RWPE2 (cell line): Measurements from ENCODE around the gene ADRA2A.
A peak's percentile ranks its signal among the peaks of the same experiment; 100 is the strongest.

Experiments used
- ATAC-seq: fragments of 200-7000 bp; cut with Tn5 transposase; 3 replicates; pipeline ENCODE4 v1.9.1; 2021; ENCODE audit warnings: low read depth
- DNase-seq: peaks from one replicate; pipeline ENCODE4 v3.0.0-alpha.2; 2020; ENCODE audit warnings: low spot score
- H3K27ac ChIP-seq: fragments of 450-650 bp; 2 replicates; pipeline ENCODE4 v1.5.1; 2017; ENCODE audit warnings: mild to moderate bottlenecking; ENCODE audit not compliant: poor library complexity, severe bottlenecking
- H3K27me3 ChIP-seq: fragments of 250-450 bp; sonication (Bioruptor Pico); 2 replicates; pipeline ENCODE4 v1.5.1; 2021; ENCODE audit warnings: mild to moderate bottlenecking, moderate library complexity; ENCODE audit not compliant: insufficient read depth, poor library complexity, severe bottlenecking
- H3K36me3 ChIP-seq: fragments of 250-450 bp; sonication (Bioruptor Pico); 2 replicates; pipeline ENCODE4 v1.5.1; 2020; ENCODE audit warnings: low read depth, mild to moderate bottlenecking, moderate library complexity
- H3K4me1 ChIP-seq: fragments of 250-450 bp; sonication (Bioruptor Pico); 2 replicates; pipeline ENCODE4 v1.5.1; 2021; ENCODE audit warnings: mild to moderate bottlenecking, moderate library complexity; ENCODE audit not compliant: insufficient read depth, poor library complexity, severe bottlenecking
- H3K4me3 ChIP-seq: fragments of 250-450 bp; sonication (Bioruptor Pico); 2 replicates; pipeline ENCODE4 v1.5.1; 2021; ENCODE audit warnings: mild to moderate bottlenecking, moderate library complexity; ENCODE audit not compliant: severe bottlenecking
- H3K9me3 ChIP-seq: fragments of 250-450 bp; sonication (Bioruptor Pico); 2 replicates; pipeline ENCODE4 v1.5.1; 2021; ENCODE audit warnings: mild to moderate bottlenecking, moderate library complexity; ENCODE audit not compliant: severe bottlenecking
- CTCF ChIP-seq: fragments of 450-650 bp; IDR thresholded peaks from one replicate; pipeline ENCODE4 v1.5.1; 2017; ENCODE audit warnings: mild to moderate bottlenecking, moderate library complexity; ENCODE audit not compliant: poor library complexity, severe bottlenecking

Gene ADRA2A

GRCh38 chr10:111128331-111129180 is 51.7 kb downstream of the ADRA2A start:
- DNase-seq = no peak

GRCh38 chr10:111129363-111129762 is 52.5 kb downstream of the ADRA2A start:
- H3K27me3 ChIP-seq = no peaks in the 10 kb centered on the region
- no peaks in the 10 kb centered on the region for H3K9me3 ChIP-seq
- H3K27ac ChIP-seq = no peak overlapping the region
- H3K4me1 ChIP-seq = no peaks in the 10 kb centered on the region
- H3K4me3 ChIP-seq = no peak overlapping the region
- TF ChIP-seq CTCF = no peak
- DNase-seq (no peak), ATAC-seq (no peak)
- H3K36me3 ChIP-seq = no peaks in the 10 kb centered on the region

More at GRCh38 chr10:111128331-111129180, 51.7 kb downstream of the ADRA2A start:
- no peaks in the 10 kb centered on the region for H3K36me3 ChIP-seq
- TF ChIP-seq CTCF = no peak
- H3K9me3 ChIP-seq = no peaks in the 10 kb centered on the region
- no peaks in the 10 kb centered on the region for H3K27me3 ChIP-seq
- no peak overlapping the region for H3K4me3 ChIP-seq
- H3K4me1 ChIP-seq = no peaks in the 10 kb centered on the region
- no peak overlapping the region for H3K27ac ChIP-seq
- peak; percentile 66; the same call in 1 of the 3 replicates for ATAC-seq

GRCh38 chr10:111130471-111130870 is 53.6 kb downstream of the ADRA2A start:
- TF ChIP-seq CTCF = no peak
- ATAC-seq = no peak
- no peak overlapping the region for H3K27ac ChIP-seq

More at GRCh38 chr10:111130471-111130870, 53.6 kb downstream of the ADRA2A start:
- H3K4me1 ChIP-seq = no peaks in the 10 kb centered on the region
- H3K9me3 ChIP-seq = no peaks in the 10 kb centered on the region
- no peak overlapping the region for H3K4me3 ChIP-seq
- H3K27me3 ChIP-seq = no peaks in the 10 kb centered on the region
- no peaks in the 10 kb centered on the region for H3K36me3 ChIP-seq
- DNase-seq = no peak
